ENCODE results near the gene NDUFS6. TPM values are rescaled to one million over a fixed set of nuclear protein-coding genes. Genes with fewer than 3 reads are reported as not detected.

NDUFS6 gene
- total and polyA plus RNA-seq, 7 donors = 48.3 to 177 (median 61.5) TPM

DNA sequence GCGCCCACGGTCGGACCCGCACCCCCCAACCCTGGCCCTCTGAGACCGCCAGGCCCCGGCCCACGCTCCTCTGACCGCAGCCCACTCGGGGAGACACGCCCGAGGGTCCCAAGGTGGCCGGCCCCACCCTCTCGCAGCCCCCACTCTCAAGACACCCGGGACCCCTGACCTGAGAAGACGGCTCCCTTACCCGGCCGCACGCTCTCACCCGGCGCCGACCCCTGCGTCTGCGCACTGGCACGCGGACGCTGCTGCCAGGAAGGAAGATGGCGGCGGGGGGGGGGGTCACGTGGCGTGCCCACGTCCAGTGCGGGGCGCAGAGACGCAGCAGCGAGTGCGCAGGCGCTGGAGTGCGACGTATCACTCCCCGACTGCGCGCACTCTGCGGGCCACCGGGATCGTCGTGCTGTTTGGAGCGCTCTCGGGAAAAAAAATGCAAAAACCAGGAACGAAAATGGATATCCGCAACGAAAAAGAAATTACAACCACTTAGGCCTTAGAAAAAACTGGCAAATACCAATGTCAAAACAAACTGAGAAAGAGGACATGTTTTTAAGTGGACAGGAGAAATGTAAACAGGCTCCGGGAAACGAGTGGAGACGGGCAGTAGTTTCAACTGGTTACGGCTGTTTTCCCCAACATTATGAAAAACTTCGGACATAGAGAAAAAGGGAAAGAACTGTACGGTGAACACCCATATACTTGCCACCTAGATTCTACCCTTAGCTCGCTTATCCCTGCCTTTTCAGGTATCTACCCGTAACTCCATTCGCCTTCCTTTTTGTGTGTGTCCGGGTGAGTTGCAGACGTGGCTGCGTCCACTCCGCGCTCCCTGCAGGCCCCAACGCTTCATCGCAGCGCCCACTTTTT is 1.4 kb upstream of the NDUFS6 start, which contains the start of gene MRPL36:
Gene MRPL36 (minus strand): TSS at position 236 of the 870 bp plus-strand sequence. CDS start 902 bp downstream, outside the sequence.
- H3K27me3 ChIP-seq (ENCODE audit: insufficient read depth in 3 of 3, low read length in 2 of 3) = no peaks in the 10 kb centered on the region
- peak within 1 kb of the TSS; percentile 98 for H3K4me3 ChIP-seq
- DNase-seq (peak; percentile 93 to 97), ATAC-seq (peak; percentile 91 to 94 (median 93))
- intact Hi-C loops (cut with DNase I) = loop anchor here in 1 of 2 donors (10.0 kb wide), 1 partner anchor 455 kb away; the partner anchor contains the start of gene CLPTM1L
- H3K4me1 ChIP-seq = peaks cover 31% of the 10 kb centered on the region
- TF ChIP-seq, protein P1, sequence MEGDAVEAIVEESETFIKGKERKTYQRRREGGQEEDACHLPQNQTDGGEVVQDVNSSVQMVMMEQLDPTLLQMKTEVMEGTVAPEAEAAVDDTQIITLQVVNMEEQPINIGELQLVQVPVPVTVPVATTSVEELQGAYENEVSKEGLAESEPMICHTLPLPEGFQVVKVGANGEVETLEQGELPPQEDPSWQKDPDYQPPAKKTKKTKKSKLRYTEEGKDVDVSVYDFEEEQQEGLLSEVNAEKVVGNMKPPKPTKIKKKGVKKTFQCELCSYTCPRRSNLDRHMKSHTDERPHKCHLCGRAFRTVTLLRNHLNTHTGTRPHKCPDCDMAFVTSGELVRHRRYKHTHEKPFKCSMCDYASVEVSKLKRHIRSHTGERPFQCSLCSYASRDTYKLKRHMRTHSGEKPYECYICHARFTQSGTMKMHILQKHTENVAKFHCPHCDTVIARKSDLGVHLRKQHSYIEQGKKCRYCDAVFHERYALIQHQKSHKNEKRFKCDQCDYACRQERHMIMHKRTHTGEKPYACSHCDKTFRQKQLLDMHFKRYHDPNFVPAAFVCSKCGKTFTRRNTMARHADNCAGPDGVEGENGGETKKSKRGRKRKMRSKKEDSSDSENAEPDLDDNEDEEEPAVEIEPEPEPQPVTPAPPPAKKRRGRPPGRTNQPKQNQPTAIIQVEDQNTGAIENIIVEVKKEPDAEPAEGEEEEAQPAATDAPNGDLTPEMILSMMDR (IDR thresholded peaks at IDR 0.05) = no peak
- WGBS, 3 donors = 4 to 7% (median 7%) methylated on average over 51 to 68 of the region's 68 CpGs
- no peaks in the 10 kb centered on the region for H3K9me3 ChIP-seq
- peaks cover 6 to 42% of the 10 kb centered on the region in 2 donors for H3K36me3 ChIP-seq (ENCODE audit: insufficient read depth in 1 of 2, low read depth in 1 of 2)
- peak within 1 kb of the TSS; percentile 94 for H3K27ac ChIP-seq

DNA sequence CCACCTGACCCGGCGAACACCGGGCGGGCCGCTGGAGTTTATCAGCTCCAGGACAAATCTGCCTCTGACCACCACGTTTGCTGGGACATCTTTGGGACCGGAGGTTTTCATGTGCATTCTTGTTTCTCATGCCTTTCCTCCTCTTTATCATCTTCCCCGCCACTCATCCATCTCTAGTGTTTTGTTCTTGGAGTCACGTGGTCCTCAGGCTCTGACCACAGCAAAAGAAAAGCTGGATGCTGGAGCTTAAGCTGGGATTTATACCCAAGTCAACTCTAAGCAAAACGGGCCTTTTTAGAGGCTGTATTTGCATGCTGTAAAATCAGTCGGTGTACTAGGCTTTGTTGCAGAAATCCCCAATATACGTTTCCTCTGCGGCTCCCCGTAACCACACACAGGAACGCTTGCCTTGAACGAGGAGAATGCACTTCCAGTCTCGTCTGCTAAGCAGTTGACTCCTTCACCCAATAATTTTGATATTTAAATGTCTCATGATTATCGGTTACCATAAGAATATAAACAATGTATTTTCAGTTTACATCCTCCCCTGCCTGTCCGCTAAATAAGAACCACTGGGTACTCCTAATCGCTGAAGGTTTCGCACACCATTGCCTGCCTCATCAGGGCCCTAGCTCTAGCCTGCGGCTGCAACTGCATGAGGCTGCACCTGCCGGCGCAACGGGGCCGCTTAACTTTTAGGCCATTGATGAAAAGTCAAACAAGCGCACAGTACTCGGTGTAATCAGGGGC is 560 bp upstream of the NDUFS6 start:
- intact Hi-C loops (cut with DNase I) = loop anchor here in 1 of 2 donors (10.0 kb wide), 1 partner anchor 456 kb away; the partner anchor contains the start of gene CLPTM1L
- H3K27ac ChIP-seq = peak overlapping the region; percentile 94
- no peaks in the 10 kb centered on the region for H3K27me3 ChIP-seq (ENCODE audit: insufficient read depth in 3 of 3, low read length in 2 of 3)
- peaks cover 30% of the 10 kb centered on the region for H3K4me1 ChIP-seq
- DNase-seq = peak in 1 of 2 donors; percentile 68
- ATAC-seq = peak; percentile 29 to 66 (median 50)
- WGBS, 3 donors = 8 to 13% (median 8%) methylated on average over 28 of the region's 28 CpGs
- peak overlapping the region; percentile 98 for H3K4me3 ChIP-seq
- H3K36me3 ChIP-seq (ENCODE audit: insufficient read depth in 1 of 2, low read depth in 1 of 2) = peaks cover 6 to 51% of the 10 kb centered on the region in 2 donors
- TF ChIP-seq, protein P1 (IDR thresholded peaks at IDR 0.05) = no peak
- H3K9me3 ChIP-seq = no peaks in the 10 kb centered on the region

GRCh38 chr5:1801967-1802295 is 724 bp downstream of the NDUFS6 start:
- Histone ChIP-seq H3K9me3 (no peaks in the 10 kb centered on the region), H3K4me1 (peaks cover 30% of the 10 kb centered on the region), H3K27me3 (ENCODE audit: insufficient read depth in 3 of 3, low read length in 2 of 3) (no peaks in the 10 kb centered on the region), H3K4me3 (peak overlapping the region; percentile 98), H3K36me3 (ENCODE audit: insufficient read depth in 1 of 2, low read depth in 1 of 2) (peaks cover 6 to 62% of the 10 kb centered on the region in 2 donors), H3K27ac (peak overlapping the region; percentile 94)
- 13 to 20% (median 14%) methylated on average over 7 of the region's 7 CpGs for whole genome bisulfite sequencing, 3 donors
- TF ChIP-seq, protein P1 (IDR thresholded peaks at IDR 0.05) = no peak
- ATAC-seq (no peak), DNase-seq (no peak)
- intact Hi-C loops (cut with DNase I) = loop anchor here in 1 of 2 donors (10.0 kb wide), 1 partner anchor 457 kb away; the partner anchor contains the start of gene CLPTM1L

DNA sequence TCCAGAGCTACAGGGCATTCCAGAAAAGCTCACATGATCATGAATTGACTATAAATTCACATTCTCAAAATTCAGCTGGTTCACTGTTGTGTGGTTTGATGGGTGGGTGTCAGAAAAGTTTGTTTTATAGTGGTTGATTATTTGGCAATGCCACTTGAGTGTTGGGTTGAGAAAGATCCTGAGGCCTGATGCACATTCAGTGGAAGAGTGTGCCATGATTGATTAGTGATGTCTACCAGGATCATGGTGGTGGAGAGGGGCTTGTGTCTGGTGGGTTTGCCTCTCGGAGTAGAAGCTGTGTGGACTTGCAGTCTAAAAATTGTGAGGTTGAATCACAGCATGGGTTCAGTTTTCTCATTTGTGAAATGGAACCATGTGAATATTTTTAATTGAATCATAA is 2.0 kb downstream of the NDUFS6 start:
- no peak overlapping the region for H3K27ac ChIP-seq
- 82 to 90% (median 83%) methylated on average over 1 of the region's 1 CpG for WGBS, 3 donors
- TF ChIP-seq, protein P1 (IDR thresholded peaks at IDR 0.05) = no peak
- peaks cover 2 to 62% of the 10 kb centered on the region in 2 donors for H3K36me3 ChIP-seq (ENCODE audit: insufficient read depth in 1 of 2, low read depth in 1 of 2)
- DNase-seq = no peak
- ATAC-seq = no peak
- intact Hi-C loops (cut with DNase I) = loop anchor here in 1 of 2 donors (10.0 kb wide), 1 partner anchor 458 kb away; the partner anchor contains the start of gene CLPTM1L
- H3K4me1 ChIP-seq = peaks cover 30% of the 10 kb centered on the region
- H3K4me3 ChIP-seq = no peak overlapping the region
- H3K9me3 ChIP-seq = no peaks in the 10 kb centered on the region
- no peaks in the 10 kb centered on the region for H3K27me3 ChIP-seq (ENCODE audit: insufficient read depth in 3 of 3, low read length in 2 of 3)
